Measurements from ENCODE around the gene ZNF526.

ZNF526 gene

GRCh38 chr19:42246143-42246921, 26.2 kb downstream of the ZNF526 start:
- peak in 52 of 56 donors; percentile 11 to 91 (median 77) for DNase-seq

- no peak for DNase-seq
Observed at GRCh38 chr19:42246922-42247639, 27.0 kb downstream of the ZNF526 start.

- no peak for DNase-seq
Observed at GRCh38 chr19:42247640-42248199, 27.6 kb downstream of the ZNF526 start.

- DNase-seq = no peak
Observed at GRCh38 chr19:42248270-42249148, 28.4 kb downstream of the ZNF526 start.

GRCh38 chr19:42249149-42249750, 29.1 kb downstream of the ZNF526 start:
- no peak for DNase-seq

GRCh38 chr19:42249769-42250168, 29.7 kb downstream of the ZNF526 start:
- no peak for DNase-seq

GRCh38 chr19:42250183-42250665, 30.1 kb downstream of the ZNF526 start:
- DNase-seq = peak in 3 of 56 donors; percentile 32 to 61 (median 53)

- peak in 40 of 56 donors; percentile 15 to 77 (median 46) for DNase-seq
Observed at GRCh38 chr19:42250666-42251531, 30.8 kb downstream of the ZNF526 start.

- peak in 1 of 56 donors; percentile 63 for DNase-seq
Observed at GRCh38 chr19:42251572-42252358, 31.7 kb downstream of the ZNF526 start.

GRCh38 chr19:42252365-42253244, 32.5 kb downstream of the ZNF526 start:
- DNase-seq = peak in 55 of 56 donors; percentile 53 to 94 (median 83)

- DNase-seq = peak in 37 of 56 donors; percentile 23 to 73 (median 59)
Observed at GRCh38 chr19:42253245-42254088, 33.4 kb downstream of the ZNF526 start.

- DNase-seq = peak in 50 of 56 donors; percentile 17 to 89 (median 70)
Observed at GRCh38 chr19:42254089-42254849, 34.2 kb downstream of the ZNF526 start.

- peak in 55 of 56 donors; percentile 47 to 97 (median 89) for DNase-seq
Observed at GRCh38 chr19:42254850-42255765, 35.0 kb downstream of the ZNF526 start, which contains the start of gene ERF. Gene ERF (minus strand): TSS chr19:42255128. CDS start chr19:42254999, 129 bp downstream.

All from amygdala (tissue), 56 donors.